Fibroblast of peridontal ligament (primary cell): Measurements from ENCODE around the gene UPK2.
"Not testable (repeated sequence)": the region's sequence is repeated elsewhere in the genome, so short reads cannot be mapped to it uniquely, and the experiment has no call there.

Experiments used
- DNase-seq: peaks from one replicate; pipeline ENCODE4 v3.0.0-alpha.2; 2010; ENCODE audit errors: extremely low read depth

UPK2 gene

GRCh38 chr11:118988280-118988679 is 32.2 kb downstream of the UPK2 start:
- no peak for DNase-seq

DNA sequence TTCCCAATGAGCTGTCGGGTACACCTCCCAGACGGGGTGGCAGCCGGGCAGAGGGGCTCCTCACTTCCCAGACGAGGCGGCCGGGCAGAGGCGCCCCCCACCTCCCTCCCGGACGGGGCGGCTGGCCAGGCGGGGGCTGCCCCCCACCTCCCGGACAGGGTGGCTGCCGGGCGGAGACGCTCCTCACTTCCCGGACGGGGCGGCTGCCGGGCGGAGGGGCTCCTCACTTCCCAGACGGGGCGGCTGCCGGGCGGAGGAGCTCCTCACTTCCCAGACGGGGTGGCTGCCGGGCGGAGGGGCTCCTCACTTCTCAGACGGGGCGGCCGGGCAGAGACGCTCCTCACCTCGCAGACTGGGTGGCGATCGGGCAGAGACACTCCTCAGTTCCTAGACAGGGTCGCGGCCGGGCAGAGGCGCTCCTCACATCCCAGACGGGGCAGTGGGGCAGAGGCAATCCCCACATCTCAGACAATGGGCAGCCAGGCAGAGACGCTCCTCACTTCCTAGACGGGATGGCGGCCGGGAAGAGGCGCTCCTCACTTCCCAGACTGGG is 35.5 kb downstream of the UPK2 start:
- not testable (repeated sequence) for DNase-seq

- peak; percentile 45 for DNase-seq
Measured at GRCh38 chr11:118996926-118997626, 41.0 kb downstream of the UPK2 start.

DNA sequence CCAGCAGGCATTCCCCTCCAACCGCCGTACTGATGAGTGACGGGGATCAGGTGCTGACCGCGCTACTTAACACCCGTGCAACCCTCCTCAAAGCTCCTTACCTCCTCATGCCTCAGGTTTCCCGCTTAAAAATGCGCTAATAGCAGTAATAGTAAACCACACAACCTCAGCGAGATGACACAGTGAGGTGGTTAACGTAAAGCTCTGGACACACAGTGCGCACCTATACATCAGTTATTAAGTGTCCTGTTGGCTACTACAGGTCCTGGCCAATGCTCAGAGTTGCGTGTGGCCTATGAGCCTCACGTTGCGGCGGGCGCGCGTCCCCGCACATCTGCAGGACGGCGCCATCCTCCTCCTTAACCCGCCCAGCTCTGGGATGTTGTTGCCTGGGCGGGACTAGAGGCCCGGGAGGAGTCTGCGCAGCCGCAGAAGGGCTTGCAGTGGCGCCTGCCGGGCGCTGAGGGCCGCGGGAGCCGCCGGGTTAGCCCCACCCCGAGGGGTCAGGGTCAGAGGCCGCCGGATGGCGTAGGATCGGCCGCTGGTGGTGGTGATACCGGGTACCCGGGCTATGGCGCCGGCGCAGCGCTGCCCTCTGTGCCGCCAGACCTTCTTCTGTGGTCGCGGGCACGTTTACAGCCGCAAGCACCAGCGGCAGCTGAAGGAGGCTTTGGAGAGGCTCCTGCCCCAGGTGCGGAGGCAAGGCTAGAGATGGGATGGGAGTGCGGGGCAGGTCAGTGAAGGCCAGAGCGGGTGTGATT is 41.7 kb downstream of the UPK2 start, which contains the start of gene CENATAC:
Gene CENATAC, plus strand, starts transcription at position 512 of the 761 bp plus-strand sequence. Its CDS starts 60 bp downstream, at position 572.
- DNase-seq: peak; percentile 81

- DNase-seq: no peak
Measured at GRCh38 chr11:118998388-118998717, 42.3 kb downstream of the UPK2 start.

DNA sequence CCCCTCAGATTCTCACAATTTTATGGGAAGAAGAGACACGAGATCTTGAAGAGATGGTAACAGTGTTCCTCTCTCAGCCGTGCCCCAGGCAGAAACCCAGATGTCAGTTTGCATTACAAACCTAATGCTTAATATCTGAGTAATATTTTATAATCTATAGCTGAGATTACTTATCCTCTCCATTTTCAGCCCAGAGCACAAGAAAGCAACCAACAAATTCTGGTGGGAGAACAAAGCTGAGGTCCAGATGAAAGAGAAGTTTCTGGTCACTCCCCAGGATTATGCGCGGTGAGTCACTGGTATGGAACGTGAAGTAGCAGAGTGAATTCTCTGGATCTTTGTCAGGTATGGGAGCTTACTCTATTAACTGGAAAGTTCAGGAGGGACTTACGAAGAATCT is 42.7 kb downstream of the UPK2 start:
- peak; percentile 45 for DNase-seq

DNA sequence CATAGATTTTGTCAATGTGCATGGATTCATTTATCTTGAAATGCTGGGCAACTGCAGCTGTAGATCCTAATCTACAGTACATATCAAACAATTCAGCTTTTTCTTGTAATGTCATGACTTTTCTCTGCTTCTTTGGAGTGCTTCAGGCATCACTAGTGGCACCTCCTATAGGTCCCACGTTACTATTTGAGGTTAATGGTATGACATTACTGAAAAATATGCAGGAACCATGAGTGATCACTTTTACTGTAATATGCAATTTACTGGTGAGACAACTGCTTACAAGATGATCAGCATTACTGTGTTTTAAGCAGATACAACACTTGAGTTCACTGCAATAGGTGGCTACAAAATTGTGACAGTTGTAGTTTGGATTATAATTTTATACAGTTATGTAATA is 44.8 kb downstream of the UPK2 start:
- DNase-seq: no peak

- no peak for DNase-seq
Measured at GRCh38 chr11:119006656-119007055, 50.6 kb downstream of the UPK2 start.
